Keratinocyte (primary cell): ENCODE data around the gene SSBP2. TPM values are rescaled to one million over a fixed set of nuclear protein-coding genes. Genes with fewer than 3 reads are reported as not detected.

Source experiments
- DNase-seq: peaks from one replicate; pipeline ENCODE4 v3.0.0-alpha.2; 2011; ENCODE audit warnings: low read depth, missing footprints, low spot score
- FAIRE-seq: peaks from 2 replicates; lab custom pipeline; 2011; peaks lifted over from hg19 to GRCh38; lab: Jason Lieb, UNC
- H2AFZ ChIP-seq: 2 replicates; pipeline ENCODE4 v1.6.0; 2012; ENCODE audit warnings: low read length, control low read depth, inconsistent platforms; ENCODE audit not compliant: control insufficient read depth
- H3K27ac ChIP-seq: 2 replicates; pipeline ENCODE4 v1.5.1; 2011; ENCODE audit warnings: low read length; ENCODE audit not compliant: control insufficient read depth, insufficient read depth
- H3K27me3 ChIP-seq: 3 replicates; pipeline ENCODE4 v1.6.0; 2011; ENCODE audit warnings: low read length; ENCODE audit not compliant: control insufficient read depth, insufficient read depth; ENCODE audit errors: extremely low read depth
- H3K36me3 ChIP-seq, 2 experiments: 2 replicates in 1 of 2; 3 replicates in 1 of 2; pipeline ENCODE4 v1.5.1; 2011; ENCODE audit warnings: low read length in 2 of 2, mild to moderate bottlenecking in 1 of 2; ENCODE audit not compliant: control insufficient read depth in 2 of 2, insufficient read depth in 2 of 2; ENCODE audit errors: extremely low read depth in 1 of 2
- H3K4me1 ChIP-seq: 3 replicates; pipeline ENCODE4 v1.5.1; 2011; ENCODE audit warnings: low read length; ENCODE audit not compliant: control insufficient read depth, insufficient read depth; ENCODE audit errors: extremely low read depth
- H3K4me2 ChIP-seq: 3 replicates; pipeline ENCODE4 v1.6.0; 2011; ENCODE audit warnings: low read depth, low read length; ENCODE audit not compliant: control insufficient read depth, insufficient read depth; ENCODE audit errors: extremely low read depth
- H3K4me3 ChIP-seq, 3 experiments: fragments of 200-600 bp in 1 of 3; sonication (generic) in 1 of 3; 2 replicates in 2 of 3; 3 replicates in 1 of 3; pipeline ENCODE4 v1.5.1; 2011 to 2016; ENCODE audit warnings: low read length in 3 of 3, mild to moderate bottlenecking in 3 of 3, control low read depth in 2 of 3, inconsistent platforms in 1 of 3, low read depth in 1 of 3, mixed read lengths in 1 of 3, mixed run types in 1 of 3, moderate library complexity in 1 of 3; ENCODE audit not compliant: control insufficient read depth in 2 of 3, insufficient read depth in 2 of 3; ENCODE audit errors: extremely low read depth in 1 of 3
- H3K79me2 ChIP-seq: 2 replicates; pipeline ENCODE4 v1.6.0; 2012; ENCODE audit warnings: low read length; ENCODE audit not compliant: control insufficient read depth, insufficient read depth
- H3K9ac ChIP-seq: 3 replicates; pipeline ENCODE4 v1.6.0; 2011; ENCODE audit warnings: low read length; ENCODE audit not compliant: control insufficient read depth, insufficient read depth; ENCODE audit errors: extremely low read depth
- H3K9me1 ChIP-seq: 3 replicates; pipeline ENCODE4 v1.6.0; 2011; ENCODE audit warnings: low read length; ENCODE audit not compliant: control insufficient read depth, insufficient read depth; ENCODE audit errors: extremely low read depth
- H3K9me3 ChIP-seq: 2 replicates; pipeline ENCODE4 v1.5.1; 2012; ENCODE audit warnings: low read depth, low read length; ENCODE audit not compliant: control insufficient read depth
- H4K20me1 ChIP-seq: 3 replicates; pipeline ENCODE4 v1.6.0; 2011; ENCODE audit warnings: low read length; ENCODE audit not compliant: control insufficient read depth, insufficient read depth; ENCODE audit errors: extremely low read depth
- CTCF ChIP-seq, 3 experiments: IDR thresholded peaks in 1 of 3; conservative IDR thresholded peaks in 1 of 3; optimal IDR thresholded peaks in 1 of 3; 2 replicates in 2 of 3; 3 replicates in 1 of 3; pipeline versions ENCODE3 to v1.5.1; 2011; ENCODE audit warnings: low read length in 3 of 3, mild to moderate bottlenecking in 3 of 3, moderate library complexity in 2 of 3, control low read depth in 1 of 3, inconsistent platforms in 1 of 3; ENCODE audit not compliant: insufficient read depth in 2 of 3; ENCODE audit errors: extremely low read depth in 1 of 3
- EZH2 ChIP-seq: IDR thresholded peaks from one replicate; pipeline ENCODE4 v1.6.1; 2012; ENCODE audit warnings: inconsistent platforms, mild to moderate bottlenecking, low read length, moderate library complexity
- dilution Hi-C: fragments of 300-500 bp; cut with MboI; formaldehyde crosslinking; loops from one replicate; pipeline ENCODE4 v1.7.0; 2020; ENCODE audit warnings: low sequenced_read_pairs; ENCODE audit not compliant: extremely low pct_ligation_motif_present
- polyA plus RNA-seq, 5 experiments: library from polyadenylated mRNA; depleted of rRNA in 3 of 5; stranded (reverse) in 3 of 5; stranded (forward) in 1 of 5; unstranded in 1 of 5; fragments of >200 nt; gene quantifications; 1 replicate in 1 of 5; 2 replicates in 3 of 5; 3 replicates in 1 of 5; pipeline versions ENCODE4 v1.2.1 to v1.2.3, GENCODE V29; 2011 to 2012; ENCODE audit warnings: missing spikeins in 2 of 5, low read depth in 1 of 5, low replicate concordance in 1 of 5

The SSBP2 gene
- polyA plus RNA-seq, 1 donor (not counting 4 experiments of a cell fraction or from before 2014, with no cell fraction given), result 14.6 TPM

DNA sequence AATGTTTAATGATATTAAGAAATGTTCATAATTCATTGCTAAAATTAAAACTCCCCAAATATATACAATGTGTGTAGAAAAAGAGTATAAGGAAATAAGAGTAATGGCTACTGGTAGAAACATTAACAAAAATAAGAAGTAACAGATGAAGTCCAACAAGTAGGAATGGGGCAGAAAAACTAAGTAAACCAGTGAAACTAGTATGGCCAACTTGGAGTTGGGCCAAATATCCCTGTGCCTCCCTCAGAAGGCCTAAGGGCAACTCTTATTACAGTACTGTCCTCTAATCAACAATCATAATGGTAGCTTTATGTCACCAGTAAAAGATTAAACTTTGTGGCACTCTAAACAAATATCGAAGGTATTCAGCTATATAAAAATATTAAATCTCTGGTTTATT, 93.5 kb downstream of the SSBP2 start:
- H3K4me2 ChIP-seq, result no peak overlapping the region
- H3K79me2 ChIP-seq, result no peaks in the 10 kb centered on the region
- no peaks in the 10 kb centered on the region for H3K27me3 ChIP-seq
- no peak overlapping the region for H3K4me3 ChIP-seq
- H3K9me3 ChIP-seq, result no peaks in the 10 kb centered on the region
- DNase-seq (no peak), FAIRE-seq (no peak)
- dilution Hi-C loops, result no loop called here
- no peaks in the 10 kb centered on the region for H3K36me3 ChIP-seq
- no peak overlapping the region for H3K27ac ChIP-seq
- H3K9me1 ChIP-seq, result no peaks in the 10 kb centered on the region
- H3K9ac ChIP-seq, result no peak overlapping the region
- H3K4me1 ChIP-seq, result no peaks in the 10 kb centered on the region
- no peaks in the 10 kb centered on the region for H4K20me1 ChIP-seq
- no peak overlapping the region for H2AFZ ChIP-seq
- TF ChIP-seq EZH2 (no peak), CTCF (optimal IDR thresholded peaks at IDR 0.05 in 1 of 3, IDR thresholded peaks at IDR 0.05 in 1 of 3, conservative IDR thresholded peaks at IDR 0.05 in 1 of 3; ENCODE audit: extremely low read depth in 1 of 3, insufficient read depth in 2 of 3, low read length in 3 of 3) (no peak)

DNA sequence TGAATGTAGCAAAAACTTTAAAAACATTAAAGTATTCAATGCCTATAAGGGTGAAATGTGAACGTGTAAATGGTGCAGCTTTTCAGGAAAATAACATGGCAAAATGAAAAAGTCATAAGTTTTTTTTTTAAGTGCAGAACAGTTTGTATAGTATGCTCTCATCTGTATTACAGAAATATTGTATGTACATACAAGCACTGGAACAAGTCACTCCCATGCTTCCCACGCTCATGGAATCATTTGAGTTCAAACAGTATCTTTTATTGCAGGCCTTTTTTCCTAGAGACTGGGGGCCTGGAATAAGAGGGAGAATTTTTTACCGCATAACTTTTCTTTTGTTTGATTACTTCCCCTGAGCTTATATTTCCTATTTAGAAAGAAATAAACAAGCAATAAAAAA, 94.1 kb downstream of the SSBP2 start:
- Histone ChIP-seq H3K9me1 (no peaks in the 10 kb centered on the region), H3K9me3 (no peaks in the 10 kb centered on the region), H3K36me3 (no peaks in the 10 kb centered on the region), H3K27me3 (no peaks in the 10 kb centered on the region), H3K79me2 (no peaks in the 10 kb centered on the region), H3K4me1 (no peaks in the 10 kb centered on the region), H3K9ac (no peak overlapping the region), H4K20me1 (no peaks in the 10 kb centered on the region), H3K27ac (no peak overlapping the region), H3K4me2 (no peak overlapping the region), H3K4me3 (no peak overlapping the region), H2AFZ (no peak overlapping the region)
- TF ChIP-seq CTCF (optimal IDR thresholded peaks at IDR 0.05 in 1 of 3, IDR thresholded peaks at IDR 0.05 in 1 of 3, conservative IDR thresholded peaks at IDR 0.05 in 1 of 3; ENCODE audit: extremely low read depth in 1 of 3, insufficient read depth in 2 of 3, low read length in 3 of 3) (no peak), EZH2 (no peak)
- DNase-seq (no peak), FAIRE-seq (no peak)
- dilution Hi-C loops, result no loop called here
